GM08714 (cell line): ENCODE measurements around the gene TNIP2.
"Not testable (repeated sequence)": the region's sequence is repeated elsewhere in the genome, so short reads cannot be mapped to it uniquely, and the experiment has no call there.

Experiments
- H3K4me3 ChIP-seq: fragments of 200-500 bp; sonication (Bioruptor generic); 2 replicates; pipeline ENCODE4 v1.5.1; 2014; ENCODE audit warnings: mild to moderate bottlenecking, low read length, inconsistent platforms
- ZNF274 ChIP-seq: IDR thresholded peaks from 2 replicates; pipeline ENCODE4 v1.6.1; 2012; ENCODE audit warnings: mild to moderate bottlenecking, low read depth, low read length

Gene TNIP2

GRCh38 chr4:2733001-2733843 is 22.9 kb downstream of the TNIP2 start:
- TF ChIP-seq ZNF274: no peak
- no peak overlapping the region for H3K4me3 ChIP-seq

- TF ChIP-seq ZNF274: no peak
These were observed 23.6 kb downstream of the TNIP2 start for GRCh38 chr4:2732526-2732925.

GRCh38 chr4:2731907-2732317 is 24.2 kb downstream of the TNIP2 start:
- no peak overlapping the region for H3K4me3 ChIP-seq
- TF ChIP-seq ZNF274: no peak

More at GRCh38 chr4:2732526-2732925, 23.6 kb downstream of the TNIP2 start:
- no peak overlapping the region for H3K4me3 ChIP-seq

- H3K4me3 ChIP-seq: no peak overlapping the region
- TF ChIP-seq ZNF274: no peak
These were observed 26.6 kb downstream of the TNIP2 start for GRCh38 chr4:2729533-2729875.

- TF ChIP-seq ZNF274: no peak
- no peak overlapping the region for H3K4me3 ChIP-seq
These were observed 27.2 kb downstream of the TNIP2 start for GRCh38 chr4:2728806-2729532.

- no peak for TF ChIP-seq ZNF274
- H3K4me3 ChIP-seq: no peak overlapping the region
These were observed 27.9 kb downstream of the TNIP2 start for GRCh38 chr4:2728221-2728620.

GRCh38 chr4:2726881-2727280 is 29.3 kb downstream of the TNIP2 start:
- H3K4me3 ChIP-seq: not testable (repeated sequence)

GRCh38 chr4:2725380-2725779 is 30.8 kb downstream of the TNIP2 start:
- TF ChIP-seq ZNF274: no peak
- H3K4me3 ChIP-seq: no peak overlapping the region

GRCh38 chr4:2723751-2724150 is 32.4 kb downstream of the TNIP2 start:
- H3K4me3 ChIP-seq: no peak overlapping the region
- no peak for TF ChIP-seq ZNF274

- TF ChIP-seq ZNF274: no peak
- H3K4me3 ChIP-seq: no peak overlapping the region
These were observed 34.1 kb downstream of the TNIP2 start for GRCh38 chr4:2722033-2722432.

- no peak for TF ChIP-seq ZNF274
- H3K4me3 ChIP-seq: no peak overlapping the region
These were observed 34.5 kb downstream of the TNIP2 start for GRCh38 chr4:2721586-2721985.

GRCh38 chr4:2716236-2716635 is 39.9 kb downstream of the TNIP2 start:
- TF ChIP-seq ZNF274: no peak
- no peak overlapping the region for H3K4me3 ChIP-seq

- H3K4me3 ChIP-seq: no peak overlapping the region
- TF ChIP-seq ZNF274: no peak
These were observed 40.7 kb downstream of the TNIP2 start for GRCh38 chr4:2715426-2715825.

- H3K4me3 ChIP-seq: no peak overlapping the region
- TF ChIP-seq ZNF274: no peak
These were observed 41.2 kb downstream of the TNIP2 start for GRCh38 chr4:2714918-2715317.

- TF ChIP-seq ZNF274: no peak
- no peak overlapping the region for H3K4me3 ChIP-seq
These were observed 41.9 kb downstream of the TNIP2 start for GRCh38 chr4:2714061-2714770.
